ENCODE results near the gene PLXDC2.
"Not testable (repeated sequence)": the region's sequence is repeated elsewhere in the genome, so short reads cannot be mapped to it uniquely, and the experiment has no call there.

The PLXDC2 gene

GRCh38 chr10:19979628-19980027, 163.4 kb downstream of the PLXDC2 start:
- DNase-seq (ENCODE audit: low read depth) = no peak

GRCh38 chr10:19983880-19984565, 167.8 kb downstream of the PLXDC2 start:
- DNase-seq (ENCODE audit: low read depth) = no peak

DNA sequence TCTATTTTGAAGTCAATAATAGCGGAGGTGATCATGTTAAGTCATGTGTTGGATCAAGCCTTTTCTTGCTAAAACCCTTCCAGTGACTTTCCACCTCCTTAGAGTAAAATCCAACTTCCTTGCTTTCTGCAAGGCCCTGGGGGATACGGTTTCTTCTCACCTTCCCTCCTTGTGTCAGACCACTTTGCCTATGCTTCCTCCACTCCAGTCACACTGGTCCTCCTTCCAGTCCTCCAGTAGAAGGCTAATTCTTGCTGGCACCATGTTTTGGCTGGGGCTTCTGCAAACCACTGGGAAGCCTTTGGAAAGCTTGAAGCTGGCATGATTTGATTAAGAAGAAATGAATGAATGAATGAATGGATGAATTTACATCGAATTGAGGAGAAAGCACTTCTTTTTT, 169.5 kb downstream of the PLXDC2 start:
- DNase-seq (ENCODE audit: low read depth) = no peak

- DNase-seq (ENCODE audit: low read depth) = no peak
Observed at GRCh38 chr10:19986591-19986990, 170.4 kb downstream of the PLXDC2 start.

DNA sequence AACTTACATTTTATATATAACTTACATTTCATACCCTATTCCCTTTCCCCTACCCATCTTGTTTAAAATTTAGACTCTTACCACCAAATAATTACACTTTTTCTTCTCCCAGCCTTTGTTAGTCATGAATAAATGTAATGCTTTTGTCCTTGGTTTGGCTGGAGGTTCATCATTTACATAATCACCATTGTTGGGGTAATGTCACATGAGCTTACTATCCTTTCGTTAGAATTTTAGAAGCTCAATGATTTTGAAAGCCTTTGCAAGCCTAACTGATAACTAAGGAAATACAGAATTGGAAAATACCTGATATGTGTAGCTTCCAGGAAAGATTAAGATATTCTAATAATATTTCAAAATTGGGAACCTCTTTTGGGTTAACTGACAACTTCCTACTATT, 171.7 kb downstream of the PLXDC2 start:
- no peak for DNase-seq (ENCODE audit: low read depth)

DNA sequence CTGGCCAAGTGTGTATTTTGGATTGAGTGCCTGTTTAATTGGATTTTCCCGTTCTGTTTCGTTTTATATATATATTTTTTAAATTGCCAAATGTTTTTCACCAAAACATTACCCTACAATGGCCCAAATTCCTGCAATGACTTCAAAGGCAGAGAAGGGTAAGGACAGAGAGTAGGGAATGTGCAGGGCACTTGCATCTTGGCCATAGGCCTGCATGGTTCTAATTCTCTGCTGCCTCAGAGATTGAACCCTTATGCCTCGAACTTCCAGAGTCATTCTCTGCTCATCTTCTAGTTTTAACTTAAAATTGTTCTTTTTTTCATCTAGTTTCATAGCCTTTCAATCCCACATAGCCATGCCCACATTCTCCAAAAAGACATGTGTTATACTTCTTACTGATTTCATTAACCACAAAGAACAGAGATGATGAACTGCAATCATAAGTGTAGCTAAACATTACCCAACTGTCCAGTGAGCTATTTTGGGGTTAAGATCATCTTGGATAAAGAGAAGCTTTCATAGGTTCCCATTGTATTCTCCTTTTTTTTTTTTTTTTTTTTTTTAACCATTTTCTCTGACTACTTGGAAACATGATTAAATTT, 177.6 kb downstream of the PLXDC2 start:
- no peak for DNase-seq (ENCODE audit: low read depth)

- DNase-seq (ENCODE audit: low read depth) = no peak
Observed at GRCh38 chr10:19998482-19998881, 182.2 kb downstream of the PLXDC2 start.

DNA sequence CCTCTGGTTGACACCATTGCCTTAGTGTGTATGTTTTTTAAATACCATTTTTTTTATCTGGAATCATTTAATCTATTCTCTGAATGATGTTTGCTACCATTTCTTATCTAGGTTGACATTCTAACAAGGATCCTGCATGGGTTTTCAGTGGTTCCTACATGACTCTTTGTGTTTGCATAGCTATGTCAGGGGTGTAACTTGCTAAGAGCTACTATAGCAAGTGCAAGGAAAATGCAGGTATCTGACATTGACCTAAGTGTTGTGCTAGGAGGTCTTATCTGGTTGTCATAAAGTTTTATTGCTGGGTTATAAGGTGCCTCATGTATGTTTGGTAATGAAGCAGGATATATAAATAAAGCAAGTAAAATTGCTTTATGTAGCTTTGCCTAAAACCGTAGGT, 183.2 kb downstream of the PLXDC2 start:
- no peak for DNase-seq (ENCODE audit: low read depth)

- DNase-seq (ENCODE audit: low read depth) = not testable (repeated sequence)
Observed at GRCh38 chr10:20002026-20002425, 185.8 kb downstream of the PLXDC2 start.

DNA sequence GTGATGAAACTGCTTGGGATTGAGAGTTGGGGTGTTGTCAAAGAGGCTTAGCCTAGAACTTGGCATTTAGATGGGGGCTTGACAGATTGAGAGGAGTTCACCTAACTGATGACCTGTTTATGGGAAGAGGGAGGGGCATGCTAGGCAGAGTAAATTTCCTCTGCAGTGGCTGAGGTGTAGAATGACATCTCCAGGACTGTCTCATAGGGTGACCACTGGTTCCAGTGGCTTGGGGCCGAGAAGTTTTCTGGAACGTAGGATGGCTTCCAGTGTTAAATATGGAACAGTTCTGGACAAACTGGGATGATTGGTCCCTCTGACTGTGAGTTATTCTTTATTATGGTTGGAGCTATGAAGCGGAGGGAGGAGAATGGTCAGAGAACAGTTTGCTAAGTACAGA, 186.4 kb downstream of the PLXDC2 start:
- DNase-seq (ENCODE audit: low read depth) = no peak

- DNase-seq (ENCODE audit: low read depth) = no peak
Observed at GRCh38 chr10:20004087-20004523, 187.9 kb downstream of the PLXDC2 start.

DNA sequence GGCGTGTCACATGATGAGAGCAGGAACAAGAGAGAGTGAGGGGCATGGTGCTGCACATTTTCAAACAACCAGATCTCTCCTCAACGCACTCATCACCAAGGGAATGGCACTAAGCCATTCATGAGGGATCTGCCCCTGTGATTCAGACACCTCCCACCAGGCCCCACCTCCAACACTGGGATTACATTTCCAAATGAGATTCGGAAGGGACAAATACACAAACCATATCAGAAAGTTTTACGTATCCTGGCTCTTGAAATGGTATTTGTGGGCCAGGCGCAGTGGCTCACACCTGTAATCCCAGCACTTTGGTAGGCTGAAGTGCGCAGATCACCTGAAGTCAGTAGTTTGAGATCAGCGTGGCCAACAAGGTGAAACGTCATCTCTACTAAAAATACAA, 189.4 kb downstream of the PLXDC2 start:
- no peak for DNase-seq (ENCODE audit: low read depth)

DNA sequence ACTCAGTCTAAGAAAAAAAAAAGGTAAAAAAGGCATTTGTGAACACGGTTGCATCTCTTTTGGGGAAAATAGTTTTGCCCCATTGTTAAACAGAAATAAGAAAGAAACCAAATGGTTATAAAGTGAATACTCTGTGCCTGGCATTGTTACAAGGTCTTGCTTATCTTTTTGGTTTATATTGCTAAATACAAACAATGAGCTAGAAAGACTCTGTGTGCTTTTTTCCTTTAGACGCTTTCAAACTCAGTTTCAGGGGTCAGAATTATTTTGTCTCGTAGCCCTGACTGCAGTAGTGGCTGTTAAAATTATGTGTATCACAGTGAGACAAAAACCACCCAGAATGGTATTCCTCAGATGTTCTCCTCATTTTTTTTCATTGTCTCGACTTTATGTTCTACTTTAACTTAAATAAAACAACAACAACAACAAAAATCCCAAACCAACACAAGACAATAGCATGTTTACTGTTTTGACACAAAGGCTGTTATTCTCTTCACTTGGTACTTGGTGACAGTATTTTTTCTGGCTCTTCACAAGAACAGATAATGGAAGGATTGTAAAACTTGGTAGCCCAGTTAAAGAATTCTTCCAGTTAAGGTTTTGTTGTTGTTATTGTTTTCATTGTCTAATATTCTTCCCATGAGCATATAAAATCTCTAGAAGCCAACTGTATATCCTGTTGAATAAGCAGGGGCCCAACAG, 190.1 kb downstream of the PLXDC2 start:
- DNase-seq (ENCODE audit: low read depth) = no peak

DNA sequence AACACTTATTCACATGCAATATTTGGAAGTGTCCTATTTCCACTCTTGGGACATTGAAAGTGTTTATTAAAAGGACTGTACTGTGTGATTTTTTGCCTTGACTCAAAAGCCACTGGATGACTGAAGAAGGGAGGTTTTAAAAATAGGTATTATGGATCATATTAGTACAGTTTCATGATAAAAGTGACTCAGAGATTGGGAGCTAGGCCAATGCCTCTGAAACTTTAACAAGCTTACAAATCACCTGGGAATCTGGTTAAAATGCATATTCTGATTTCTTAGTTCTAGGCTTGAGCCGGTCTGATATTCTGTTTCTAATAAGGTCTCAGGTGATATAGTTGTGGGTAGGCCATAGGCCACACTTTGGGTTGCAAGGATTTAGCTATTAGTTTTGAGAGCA, 191.2 kb downstream of the PLXDC2 start:
- DNase-seq (ENCODE audit: low read depth) = no peak

GRCh38 chr10:20013991-20014750, 197.9 kb downstream of the PLXDC2 start:
- DNase-seq (ENCODE audit: low read depth) = no peak

DNA sequence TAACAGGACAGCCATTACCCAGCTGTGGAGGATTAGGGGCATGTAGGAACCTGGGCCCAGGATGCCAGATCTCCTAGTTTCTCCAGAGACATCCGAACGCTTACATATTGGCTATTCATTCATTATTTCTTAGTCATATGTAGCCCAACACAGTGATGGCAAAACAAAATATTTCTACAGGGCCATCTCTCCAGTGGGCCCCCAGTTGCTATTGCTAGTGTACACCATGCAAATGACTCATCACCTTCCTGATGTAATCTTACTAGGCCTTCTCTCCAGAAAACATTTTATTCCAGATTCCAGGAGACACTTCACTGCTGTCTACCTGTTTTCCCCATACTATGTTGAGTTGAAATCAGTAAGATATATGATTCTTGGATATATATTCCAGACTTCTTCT, 201.7 kb downstream of the PLXDC2 start:
- DNase-seq (ENCODE audit: low read depth) = no peak

GRCh38 chr10:20020677-20021076, 204.4 kb downstream of the PLXDC2 start:
- DNase-seq (ENCODE audit: low read depth) = no peak

GRCh38 chr10:20029523-20029922, 213.3 kb downstream of the PLXDC2 start:
- no peak for DNase-seq (ENCODE audit: low read depth)

DNA sequence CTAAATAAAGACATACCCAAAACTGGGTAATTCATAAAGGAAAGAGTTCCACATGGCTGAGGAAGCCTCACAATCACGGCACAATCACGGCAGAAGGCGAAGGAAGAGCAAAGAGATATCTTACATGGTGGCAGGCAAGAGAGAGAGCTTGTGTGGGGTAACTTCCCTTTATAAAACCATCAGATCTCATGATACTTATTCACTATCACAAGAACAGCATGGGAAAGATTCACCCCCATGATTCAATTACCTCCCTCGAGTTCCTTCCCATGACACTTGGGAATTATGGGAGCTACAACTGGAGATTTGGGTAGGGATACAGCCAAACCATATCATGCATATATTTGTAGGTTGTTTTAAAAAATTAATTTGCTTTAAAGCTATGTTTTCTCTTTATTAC, 217.2 kb downstream of the PLXDC2 start:
- no peak for DNase-seq (ENCODE audit: low read depth)

- DNase-seq (ENCODE audit: low read depth) = no peak
Observed at GRCh38 chr10:20034732-20035131, 218.5 kb downstream of the PLXDC2 start.

DNA sequence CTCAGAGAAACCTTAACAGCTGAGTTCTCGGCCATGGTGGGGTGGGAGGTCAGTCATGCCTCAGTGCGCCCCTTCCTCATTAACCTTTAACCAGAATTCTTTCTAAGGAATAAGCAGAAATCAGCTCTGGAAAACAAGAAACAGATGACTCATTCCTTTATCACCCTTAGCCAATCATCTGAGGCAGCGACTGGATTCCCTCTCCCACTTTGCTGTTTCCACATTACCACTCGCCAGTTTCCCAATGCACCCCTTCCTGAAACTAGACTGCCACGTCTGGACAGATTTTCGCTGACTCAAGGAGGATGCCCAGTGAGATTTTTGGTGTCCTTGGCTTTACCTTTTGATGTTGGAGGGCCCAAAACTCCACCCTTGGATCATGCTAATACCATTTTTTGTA, 223.8 kb downstream of the PLXDC2 start:
- no peak for DNase-seq (ENCODE audit: low read depth)

GRCh38 chr10:20041931-20042330, 225.7 kb downstream of the PLXDC2 start:
- DNase-seq (ENCODE audit: low read depth) = no peak

GRCh38 chr10:20045100-20045499, 228.9 kb downstream of the PLXDC2 start:
- not testable (repeated sequence) for DNase-seq (ENCODE audit: low read depth)

Measured in stimulated activated CD8-positive, alpha-beta memory T cell treated with anti-CD3 and anti-CD28 coated beads, Interleukin-4, amount 100 ng/mL, for 24 hours (primary cell).